Retinal pigment epithelial cell (primary cell): ENCODE data around the gene PKD1L1.

Source experiments
- DNase-seq: peaks from one replicate; pipeline ENCODE4 v3.0.0-alpha.2; 2010; ENCODE audit warnings: low read depth
- H3K4me3 ChIP-seq: 2 replicates; pipeline ENCODE4 v1.5.1; 2011; ENCODE audit warnings: mild to moderate bottlenecking, low read length, control low read depth, moderate library complexity
- TF ChIP-seq, protein P1 (sequence below): conservative IDR thresholded peaks from 2 replicates; pipeline ENCODE4 v1.5.1; 2011; ENCODE audit warnings: low read depth, low read length, control low read depth, inconsistent platforms

The PKD1L1 gene

DNA sequence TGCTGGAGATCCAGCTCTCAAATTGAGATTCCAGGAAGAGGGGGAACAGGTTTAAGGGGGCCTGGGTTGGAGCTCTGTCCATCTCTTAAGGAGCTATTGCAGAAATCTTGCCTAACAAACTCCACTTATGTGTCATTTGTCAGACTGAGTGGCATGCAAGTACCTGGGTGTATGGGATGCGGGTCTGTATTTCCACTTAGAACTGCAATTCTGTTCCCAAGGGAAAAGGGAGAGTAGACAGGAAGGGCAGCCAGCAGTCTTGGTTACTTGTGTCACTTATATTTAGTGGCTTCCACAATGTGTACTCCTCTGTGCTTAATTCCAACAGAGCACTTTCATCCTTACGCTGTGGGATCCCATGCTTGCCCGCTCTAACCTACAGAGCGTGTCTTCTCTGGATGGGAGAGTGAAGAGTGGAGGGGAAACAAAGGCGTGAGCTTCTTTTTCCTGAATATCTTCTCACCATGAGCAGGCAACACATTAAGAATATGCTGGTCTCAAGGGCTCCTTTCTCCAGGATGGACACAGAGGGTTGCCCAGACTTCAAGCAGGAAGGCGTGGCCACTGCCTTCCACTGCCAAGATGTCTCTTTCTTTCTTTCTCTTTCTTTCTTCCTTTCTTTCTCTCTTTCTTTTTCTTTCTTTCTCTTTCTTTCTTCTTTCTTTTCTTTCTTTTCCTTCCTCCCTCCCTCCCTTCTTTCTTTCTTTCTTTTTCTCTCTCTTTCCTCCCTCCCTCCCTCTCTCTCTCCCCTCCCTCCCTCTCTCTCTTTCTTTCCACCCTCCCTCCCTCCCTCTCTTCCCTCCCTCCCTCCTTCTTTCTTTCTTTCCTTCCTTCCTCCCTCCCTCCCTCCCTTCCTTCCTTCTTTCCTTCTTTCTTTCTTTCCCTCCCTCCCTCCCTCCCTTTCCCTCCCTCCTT, 212.6 kb downstream of the PKD1L1 start:
- no peak overlapping the region for H3K4me3 ChIP-seq
- TF ChIP-seq, protein P1, sequence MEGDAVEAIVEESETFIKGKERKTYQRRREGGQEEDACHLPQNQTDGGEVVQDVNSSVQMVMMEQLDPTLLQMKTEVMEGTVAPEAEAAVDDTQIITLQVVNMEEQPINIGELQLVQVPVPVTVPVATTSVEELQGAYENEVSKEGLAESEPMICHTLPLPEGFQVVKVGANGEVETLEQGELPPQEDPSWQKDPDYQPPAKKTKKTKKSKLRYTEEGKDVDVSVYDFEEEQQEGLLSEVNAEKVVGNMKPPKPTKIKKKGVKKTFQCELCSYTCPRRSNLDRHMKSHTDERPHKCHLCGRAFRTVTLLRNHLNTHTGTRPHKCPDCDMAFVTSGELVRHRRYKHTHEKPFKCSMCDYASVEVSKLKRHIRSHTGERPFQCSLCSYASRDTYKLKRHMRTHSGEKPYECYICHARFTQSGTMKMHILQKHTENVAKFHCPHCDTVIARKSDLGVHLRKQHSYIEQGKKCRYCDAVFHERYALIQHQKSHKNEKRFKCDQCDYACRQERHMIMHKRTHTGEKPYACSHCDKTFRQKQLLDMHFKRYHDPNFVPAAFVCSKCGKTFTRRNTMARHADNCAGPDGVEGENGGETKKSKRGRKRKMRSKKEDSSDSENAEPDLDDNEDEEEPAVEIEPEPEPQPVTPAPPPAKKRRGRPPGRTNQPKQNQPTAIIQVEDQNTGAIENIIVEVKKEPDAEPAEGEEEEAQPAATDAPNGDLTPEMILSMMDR: no peak
- no peak for DNase-seq

GRCh38 chr7:47734949-47735291, 213.3 kb downstream of the PKD1L1 start:
- TF ChIP-seq, protein P1: no peak
- DNase-seq: no peak
- H3K4me3 ChIP-seq: no peak overlapping the region

GRCh38 chr7:47734287-47734948, 213.8 kb downstream of the PKD1L1 start:
- no peak for DNase-seq
- TF ChIP-seq, protein P1: no peak
- H3K4me3 ChIP-seq: no peak overlapping the region

DNA sequence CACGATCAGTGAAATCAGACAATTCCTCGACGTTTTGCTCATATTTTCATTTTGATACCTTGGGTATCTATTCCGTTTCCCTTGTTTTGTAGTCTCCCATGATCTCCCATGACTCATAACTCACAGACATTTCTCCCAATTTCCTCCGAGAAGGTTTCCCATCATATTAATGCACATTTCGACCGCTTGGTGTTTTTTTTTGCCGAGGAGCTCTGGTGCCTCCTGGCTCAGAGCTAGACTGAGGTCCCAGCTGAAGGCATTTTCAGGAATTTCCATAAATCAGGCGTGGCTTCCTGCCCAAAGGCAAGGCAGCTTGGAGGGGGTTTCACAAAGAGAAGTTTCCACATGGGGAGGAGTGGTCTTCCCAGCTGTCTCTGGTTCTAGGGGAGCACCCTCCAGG, 218.1 kb downstream of the PKD1L1 start:
- H3K4me3 ChIP-seq: no peak overlapping the region
- DNase-seq: no peak
- TF ChIP-seq, protein P1: no peak

- TF ChIP-seq, protein P1: no peak
- H3K4me3 ChIP-seq: no peak overlapping the region
- no peak for DNase-seq
Observed at GRCh38 chr7:47726047-47726726, 222.1 kb downstream of the PKD1L1 start.

- TF ChIP-seq, protein P1: no peak
- no peak overlapping the region for H3K4me3 ChIP-seq
- no peak for DNase-seq
Observed at GRCh38 chr7:47725031-47725780, 223.1 kb downstream of the PKD1L1 start.
